H9 (cell line): ENCODE results near the gene THAP4. TPM values are rescaled to one million over a fixed set of nuclear protein-coding genes. Genes with fewer than 3 reads are reported as not detected.
A peak's percentile ranks its signal among the peaks of the same experiment; 100 is the strongest.

Experiments
- DNase-seq: peaks from one replicate; pipeline ENCODE4 v3.0.0-alpha.2; 2017
- H2AFZ ChIP-seq: one replicate; pipeline ENCODE4 v1.6.1; 2013; ENCODE audit warnings: mild to moderate bottlenecking, low read length, control low read depth, moderate library complexity
- H2AK5ac ChIP-seq: 2 replicates; pipeline ENCODE4 v1.6.1; 2013; ENCODE audit warnings: low read length, control low read depth, mixed read lengths; ENCODE audit not compliant: insufficient read length
- H2BK120ac ChIP-seq: one replicate; pipeline ENCODE4 v1.6.1; 2013; ENCODE audit warnings: low read depth, mild to moderate bottlenecking, low read length, control low read depth, inconsistent platforms; ENCODE audit not compliant: poor library complexity, severe bottlenecking
- H2BK12ac ChIP-seq: 2 replicates; pipeline ENCODE4 v1.6.1; 2013; ENCODE audit warnings: low read length, control low read depth, mixed read lengths, low read depth; ENCODE audit not compliant: insufficient read length
- H2BK15ac ChIP-seq: 2 replicates; pipeline ENCODE4 v1.6.1; 2013; ENCODE audit warnings: low read depth, low read length, control low read depth
- H2BK20ac ChIP-seq: one replicate; pipeline ENCODE4 v1.6.1; 2013; ENCODE audit warnings: low read depth, mild to moderate bottlenecking, low read length, control low read depth, inconsistent platforms; ENCODE audit not compliant: poor library complexity, severe bottlenecking
- H2BK5ac ChIP-seq: 2 replicates; pipeline ENCODE4 v1.6.1; 2013; ENCODE audit warnings: low read length, control low read depth, mixed read lengths; ENCODE audit not compliant: insufficient read length
- H3K14ac ChIP-seq: 2 replicates; pipeline ENCODE4 v1.6.1; 2013; ENCODE audit warnings: low read length, control low read depth; ENCODE audit not compliant: insufficient read depth
- H3K18ac ChIP-seq: 2 replicates; pipeline ENCODE4 v1.6.1; 2013; ENCODE audit warnings: low read depth, mild to moderate bottlenecking, mixed read lengths, low read length, control low read depth; ENCODE audit not compliant: insufficient read length
- H3K23ac ChIP-seq: 2 replicates; pipeline ENCODE4 v1.6.1; 2013; ENCODE audit warnings: low read length, control low read depth, mixed read lengths, low read depth; ENCODE audit not compliant: insufficient read length
- H3K23me2 ChIP-seq: 2 replicates; pipeline ENCODE4 v1.6.1; 2013; ENCODE audit warnings: low read depth, mild to moderate bottlenecking, mixed read lengths, low read length, control low read depth; ENCODE audit not compliant: insufficient read length, poor library complexity, severe bottlenecking
- H3K27ac ChIP-seq: 2 replicates; pipeline ENCODE4 v1.5.1; 2013; ENCODE audit warnings: low read length, control low read depth, mixed read lengths, low read depth; ENCODE audit not compliant: insufficient read length
- H3K27me3 ChIP-seq: 2 replicates; pipeline ENCODE4 v1.6.1; 2013; ENCODE audit warnings: low read length, control low read depth, inconsistent platforms; ENCODE audit not compliant: insufficient read depth
- H3K4ac ChIP-seq: 2 replicates; pipeline ENCODE4 v1.6.1; 2013; ENCODE audit warnings: low read depth, mild to moderate bottlenecking, control low read depth, inconsistent platforms, low read length, moderate library complexity
- H3K4me1 ChIP-seq: 2 replicates; pipeline ENCODE4 v1.6.1; 2013; ENCODE audit warnings: low read length, control low read depth, inconsistent platforms; ENCODE audit not compliant: insufficient read depth
- H3K4me2 ChIP-seq: 2 replicates; pipeline ENCODE4 v1.6.1; 2013; ENCODE audit warnings: low read length, control low read depth, mixed read lengths; ENCODE audit not compliant: insufficient read length, insufficient read depth
- H3K56ac ChIP-seq: 2 replicates; pipeline ENCODE4 v1.6.1; 2013; ENCODE audit warnings: low read depth, mild to moderate bottlenecking, mixed read lengths, low read length, control low read depth; ENCODE audit not compliant: insufficient read length
- H3K79me1 ChIP-seq: 2 replicates; pipeline ENCODE4 v1.6.1; 2013; ENCODE audit warnings: low read depth, mild to moderate bottlenecking, moderate library complexity, low read length, control low read depth, inconsistent platforms; ENCODE audit not compliant: insufficient read depth, poor library complexity, severe bottlenecking
- H3K79me2 ChIP-seq: 2 replicates; pipeline ENCODE4 v1.6.1; 2013; ENCODE audit warnings: low read length, control low read depth, inconsistent platforms; ENCODE audit not compliant: insufficient read depth
- H3K9ac ChIP-seq: 2 replicates; pipeline ENCODE4 v1.6.1; 2013; ENCODE audit warnings: low read length, control low read depth, mixed read lengths; ENCODE audit not compliant: insufficient read length; ENCODE audit errors: extremely low read depth
- H3K9me3 ChIP-seq: one replicate; pipeline ENCODE4 v1.6.1; 2013; ENCODE audit warnings: low read depth, low read length, inconsistent platforms; ENCODE audit not compliant: control insufficient read depth
- H3T11ph ChIP-seq: one replicate; pipeline ENCODE4 v1.6.1; 2013; ENCODE audit warnings: mild to moderate bottlenecking, low read length, control low read depth, inconsistent platforms
- H4K20me1 ChIP-seq: one replicate; pipeline ENCODE4 v1.6.1; 2013; ENCODE audit not compliant: control insufficient read depth, insufficient read length, insufficient read depth
- H4K5ac ChIP-seq: 2 replicates; pipeline ENCODE4 v1.6.1; 2013; ENCODE audit warnings: low read depth, mild to moderate bottlenecking, mixed read lengths, low read length, control low read depth; ENCODE audit not compliant: insufficient read length
- H4K8ac ChIP-seq: replicated peaks from 2 replicates; pipeline ENCODE4 v1.6.1; 2013; ENCODE audit warnings: low read length, control low read depth, mixed read lengths, low read depth; ENCODE audit not compliant: insufficient read length
- H4K91ac ChIP-seq: 2 replicates; pipeline ENCODE4 v1.6.1; 2013; ENCODE audit warnings: low read depth, mild to moderate bottlenecking, moderate library complexity, mixed read lengths, low read length, control low read depth; ENCODE audit not compliant: insufficient read length
- H3K27ac Mint-ChIP-seq, 3 experiments: 2 replicates in 2 of 3; 3 replicates in 1 of 3; pipeline ENCODE4 v1.8.0; 2020 to 2021; ENCODE audit warnings: mixed read lengths in 3 of 3, mild to moderate bottlenecking in 1 of 3, moderate library complexity in 1 of 3
- H3K27me3 Mint-ChIP-seq: 2 replicates; pipeline ENCODE4 v1.8.0; 2021; ENCODE audit warnings: low read depth, mild to moderate bottlenecking, moderate library complexity, mixed read lengths
- H3K36me3 Mint-ChIP-seq, 3 experiments: 2 replicates in 2 of 3; 3 replicates in 1 of 3; pipeline ENCODE4 v1.8.0; 2020 to 2021; ENCODE audit warnings: low read depth in 3 of 3, mixed read lengths in 3 of 3; ENCODE audit not compliant: insufficient read depth in 1 of 3
- H3K4me1 Mint-ChIP-seq, 2 experiments: 2 replicates each; pipeline ENCODE4 v1.8.0; 2020; ENCODE audit warnings: mixed read lengths in 2 of 2
- H3K4me3 Mint-ChIP-seq, 2 experiments: 2 replicates in 1 of 2; 3 replicates in 1 of 2; pipeline ENCODE4 v1.8.0; 2020 to 2021; ENCODE audit warnings: mild to moderate bottlenecking in 2 of 2, mixed read lengths in 2 of 2, moderate library complexity in 1 of 2
- H3K9me3 Mint-ChIP-seq, 2 experiments: 2 replicates in 1 of 2; 3 replicates in 1 of 2; pipeline ENCODE4 v1.8.0; 2020; ENCODE audit warnings: mild to moderate bottlenecking in 2 of 2, mixed read lengths in 2 of 2, moderate library complexity in 1 of 2
- WGBS: extraction: QIAGEN DNeasy Blood & Tissue Kit; methylation state at CpG from one replicate; pipeline ENCODE4 v1.1.7; 2013; ENCODE audit warnings: missing lambda C conversion rate, low lambda C conversion rate, mixed read lengths; ENCODE audit not compliant: insufficient read length; ENCODE audit errors: extremely low coverage; 5-methylcytosine and 5-hydroxymethylcytosine counted together
- total RNA-seq: library from RNA; stranded (reverse); gene quantifications from 2 replicates; pipeline ENCODE4 v1.2.1, GENCODE V29; 2021
- TF ChIP-seq, protein P1 (sequence below): fragments of 200-600 bp; sonication (generic); conservative IDR thresholded peaks from 3 replicates; pipeline ENCODE4 v1.8.0; 2021; ENCODE audit warnings: antibody characterized with exemption, mild to moderate bottlenecking

THAP4 gene
- total RNA-seq, 1 experiment from 2014 or later: 70.6 TPM

DNA sequence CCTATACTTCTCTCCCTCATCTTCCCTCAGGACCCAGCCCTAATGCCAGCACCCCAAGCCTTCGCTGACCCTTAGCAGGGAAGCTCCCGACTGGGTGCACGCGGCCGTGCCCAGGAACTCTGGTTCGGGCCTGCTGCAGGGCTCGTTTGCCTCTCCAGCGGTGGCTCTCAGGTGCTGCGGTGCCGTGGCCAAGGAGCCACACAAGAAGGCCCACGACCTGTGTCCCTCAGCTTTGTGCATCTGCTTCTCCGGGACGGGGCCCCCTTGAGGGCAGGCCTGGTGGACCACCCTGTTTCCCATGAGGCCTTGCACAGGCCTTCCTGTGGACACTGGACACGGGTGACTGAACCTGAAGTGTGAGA is 60.7 kb downstream of the THAP4 start:
- Histone ChIP-seq H3K23ac (no peak overlapping the region), H2BK20ac (no peak overlapping the region), H3K4me1 (no peaks in the 10 kb centered on the region), H3K14ac (no peak overlapping the region; the same call in 1 of the 2 replicates), H3K79me2 (no peaks in the 10 kb centered on the region), H3K9me3 (no peaks in the 10 kb centered on the region), H3T11ph (no peak overlapping the region), H3K23me2 (no peaks in the 10 kb centered on the region), H3K4ac (no peak overlapping the region), H2BK5ac (no peak overlapping the region), H3K18ac (no peak overlapping the region), H4K5ac (no peak overlapping the region), H3K79me1 (no peaks in the 10 kb centered on the region), H3K9ac (no peak overlapping the region), H3K27me3 (no peaks in the 10 kb centered on the region), H2BK12ac (no peak overlapping the region), H4K8ac (no peak overlapping the region), H3K27ac (no peak overlapping the region), H2AK5ac (no peak overlapping the region), H3K4me2 (no peak overlapping the region), H4K20me1 (peaks cover 3% of the 10 kb centered on the region), H2BK15ac (no peak overlapping the region), H3K56ac (no peak overlapping the region), H2BK120ac (no peak overlapping the region), H2AFZ (no peak overlapping the region), H4K91ac (no peak overlapping the region)
- H3K27ac Mint-ChIP-seq: no peak overlapping the region
- peaks cover 21 to 33% (median 23%) of the 10 kb centered on the region in 3 experiments for H3K36me3 Mint-ChIP-seq
- no peaks in the 10 kb centered on the region; the same call in 1 of the 2 replicates for H3K27me3 Mint-ChIP-seq
- no peak overlapping the region for H3K4me3 Mint-ChIP-seq
- DNase-seq: peak; percentile 45
- H3K4me1 Mint-ChIP-seq: peaks cover 14% of the 10 kb centered on the region in 2 experiments
- H3K9me3 Mint-ChIP-seq: peaks cover 2 to 9% of the 10 kb centered on the region in 2 experiments; a peak in 2 of 5 replicates
- WGBS: no CpG with 5 or more reads among the region's 14 CpGs
- TF ChIP-seq, protein P1, sequence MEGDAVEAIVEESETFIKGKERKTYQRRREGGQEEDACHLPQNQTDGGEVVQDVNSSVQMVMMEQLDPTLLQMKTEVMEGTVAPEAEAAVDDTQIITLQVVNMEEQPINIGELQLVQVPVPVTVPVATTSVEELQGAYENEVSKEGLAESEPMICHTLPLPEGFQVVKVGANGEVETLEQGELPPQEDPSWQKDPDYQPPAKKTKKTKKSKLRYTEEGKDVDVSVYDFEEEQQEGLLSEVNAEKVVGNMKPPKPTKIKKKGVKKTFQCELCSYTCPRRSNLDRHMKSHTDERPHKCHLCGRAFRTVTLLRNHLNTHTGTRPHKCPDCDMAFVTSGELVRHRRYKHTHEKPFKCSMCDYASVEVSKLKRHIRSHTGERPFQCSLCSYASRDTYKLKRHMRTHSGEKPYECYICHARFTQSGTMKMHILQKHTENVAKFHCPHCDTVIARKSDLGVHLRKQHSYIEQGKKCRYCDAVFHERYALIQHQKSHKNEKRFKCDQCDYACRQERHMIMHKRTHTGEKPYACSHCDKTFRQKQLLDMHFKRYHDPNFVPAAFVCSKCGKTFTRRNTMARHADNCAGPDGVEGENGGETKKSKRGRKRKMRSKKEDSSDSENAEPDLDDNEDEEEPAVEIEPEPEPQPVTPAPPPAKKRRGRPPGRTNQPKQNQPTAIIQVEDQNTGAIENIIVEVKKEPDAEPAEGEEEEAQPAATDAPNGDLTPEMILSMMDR: peak; percentile 29; the same call in 1 of the 3 replicates
